ENCODE data around the gene NSMCE1. TPM values are rescaled to one million over a fixed set of nuclear protein-coding genes. Genes with fewer than 3 reads are reported as not detected.
A peak's percentile ranks its signal among the peaks of the same experiment; 100 is the strongest.
"Not testable (repeated sequence)": the region's sequence is repeated elsewhere in the genome, so short reads cannot be mapped to it uniquely, and the experiment has no call there.

NSMCE1 gene
- total RNA-seq, 1 experiment from 2014 or later: 16.1 TPM

DNA sequence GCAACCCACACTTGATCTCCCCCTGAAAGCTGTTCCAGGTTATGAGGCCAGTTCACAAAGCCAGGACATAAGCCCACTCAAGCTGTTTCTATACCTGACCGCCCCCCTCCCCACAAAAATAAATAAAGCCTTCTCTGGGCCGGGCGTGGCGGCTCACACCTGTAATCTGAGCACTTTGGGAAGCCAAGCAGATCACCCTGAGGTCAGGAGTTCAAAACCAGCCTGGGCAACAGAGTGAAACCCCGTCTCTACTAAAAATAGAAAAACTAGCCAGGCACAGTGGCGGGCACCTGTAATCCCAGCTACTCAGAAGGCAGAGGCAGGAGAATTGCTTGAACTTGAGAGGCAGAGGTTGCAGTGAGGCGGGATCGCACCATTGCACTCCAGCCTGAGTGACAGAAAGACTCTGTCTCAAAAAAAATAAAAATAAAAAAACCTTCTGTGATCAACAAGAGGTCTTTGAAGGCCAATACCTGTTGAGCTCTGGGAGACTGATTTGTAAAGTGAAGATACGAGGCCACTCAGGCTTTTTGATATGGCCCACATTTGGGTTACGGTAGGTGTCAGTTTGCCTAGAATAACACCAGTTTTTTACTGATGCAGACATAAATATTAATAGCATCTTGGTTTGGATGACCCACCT is 63.0 kb downstream of the NSMCE1 start:
- in situ Hi-C loops (cut with HindIII; ENCODE audit: low sequenced_read_pairs): no loop called here
- no peak for DNase-seq (ENCODE audit: low spot score)

DNA sequence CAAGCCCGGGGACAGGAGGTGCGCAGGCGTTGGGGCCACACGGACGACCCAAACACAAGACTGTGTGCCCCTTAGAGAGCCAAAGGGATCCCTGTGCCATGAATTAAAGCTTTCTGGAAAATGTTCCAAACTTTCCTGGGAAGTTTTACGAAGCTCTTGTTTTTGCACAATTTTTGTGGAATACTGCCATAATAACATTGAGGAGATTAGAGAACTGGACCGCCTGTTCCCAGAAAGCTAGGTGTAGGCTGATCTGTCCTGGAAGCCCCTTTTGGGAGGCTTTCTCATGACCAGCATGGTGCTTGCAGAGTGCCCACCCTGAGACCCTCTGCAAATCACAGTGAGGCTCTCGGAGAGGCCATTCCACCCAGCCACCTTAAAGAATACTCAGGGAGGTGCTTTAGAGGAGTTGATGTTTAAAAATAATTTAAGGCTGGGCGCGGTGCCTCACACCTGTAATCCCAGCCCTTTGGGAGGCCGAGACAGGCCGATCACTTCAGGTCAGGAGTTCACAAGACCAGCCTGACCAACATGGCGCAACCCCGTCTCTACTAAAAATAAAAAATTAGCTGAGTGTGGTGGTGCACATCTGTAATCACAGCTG is 64.2 kb downstream of the NSMCE1 start:
- in situ Hi-C loops (cut with HindIII; ENCODE audit: low sequenced_read_pairs): no loop called here
- no peak for DNase-seq (ENCODE audit: low spot score)

DNA sequence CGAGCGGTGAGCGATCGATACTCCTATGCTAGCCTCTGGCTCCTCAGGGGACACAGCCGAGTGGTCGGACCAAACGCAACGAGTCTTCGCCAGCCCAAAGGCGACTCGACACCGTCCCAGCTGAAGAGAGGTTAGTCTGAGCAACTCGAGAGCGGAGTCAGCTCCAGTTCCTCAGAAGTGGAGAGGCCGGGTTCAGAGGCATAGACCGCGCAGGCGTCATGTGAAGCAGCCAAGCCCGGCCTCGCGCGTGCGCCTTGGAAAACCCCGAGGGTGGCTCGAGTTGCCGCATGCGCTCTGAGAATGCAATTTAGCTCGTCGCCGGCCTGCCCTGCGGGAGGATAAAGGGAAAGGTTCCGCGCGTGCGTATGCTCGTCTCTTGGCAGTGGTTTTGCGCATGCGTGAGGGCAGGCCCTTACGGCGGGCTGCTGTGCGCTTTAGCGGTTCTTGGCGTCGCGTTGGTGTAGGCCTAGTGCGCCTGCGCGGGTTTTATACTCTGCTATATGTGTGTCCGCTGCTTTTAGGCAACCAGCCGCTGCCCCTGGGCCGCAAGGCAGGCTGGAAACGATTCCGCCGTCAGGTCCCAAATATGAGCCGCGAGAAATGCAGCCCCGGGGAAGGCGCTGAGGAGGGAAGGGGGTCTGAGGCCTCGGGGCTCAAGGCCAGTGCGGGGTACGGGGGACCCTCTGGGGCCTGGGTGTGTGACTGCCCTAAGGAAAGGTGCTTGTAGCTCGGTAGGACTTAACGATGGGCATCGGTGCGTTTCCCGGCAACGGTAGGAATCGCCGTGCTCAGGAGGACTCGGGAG is 64.9 kb downstream of the NSMCE1 start, which contains the start of gene KDM8:
TSS of gene KDM8 (plus strand) at position 20 of the 805 bp plus-strand sequence. CDS start 6,598 bp downstream, outside the sequence.
- in situ Hi-C loops (cut with HindIII; ENCODE audit: low sequenced_read_pairs): no loop called here
- DNase-seq (ENCODE audit: low spot score): peak; percentile 98

DNA sequence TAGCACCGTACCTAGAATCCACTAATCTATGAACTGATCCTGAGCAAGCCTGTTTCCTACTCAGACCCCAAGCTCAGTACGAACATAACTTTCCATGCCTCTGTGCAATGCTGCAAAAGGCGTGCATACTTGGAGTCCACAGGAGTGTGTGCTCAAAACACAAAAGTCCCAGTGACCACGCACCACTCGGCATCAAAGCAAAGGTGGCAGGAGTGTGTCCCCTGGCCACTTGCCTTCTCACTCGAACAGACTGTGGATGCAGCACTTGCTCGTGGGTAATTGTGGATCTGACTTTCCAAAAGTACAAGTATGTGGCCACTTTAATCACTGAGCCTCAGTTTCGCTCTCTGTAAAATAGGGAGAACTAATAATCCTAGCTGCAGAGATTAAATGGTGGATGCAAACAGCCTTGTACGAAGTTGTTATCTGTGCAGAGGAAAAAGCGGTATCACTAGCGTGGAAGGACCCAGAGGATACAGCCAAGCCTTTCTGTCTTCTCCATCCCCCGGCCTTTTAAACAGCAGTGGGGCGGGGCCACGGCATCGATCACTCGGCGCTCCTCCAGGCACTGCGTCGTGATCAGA is 65.6 kb downstream of the NSMCE1 start:
- DNase-seq (ENCODE audit: low spot score): peak; percentile 94
- in situ Hi-C loops (cut with HindIII; ENCODE audit: low sequenced_read_pairs): no loop called here

DNA sequence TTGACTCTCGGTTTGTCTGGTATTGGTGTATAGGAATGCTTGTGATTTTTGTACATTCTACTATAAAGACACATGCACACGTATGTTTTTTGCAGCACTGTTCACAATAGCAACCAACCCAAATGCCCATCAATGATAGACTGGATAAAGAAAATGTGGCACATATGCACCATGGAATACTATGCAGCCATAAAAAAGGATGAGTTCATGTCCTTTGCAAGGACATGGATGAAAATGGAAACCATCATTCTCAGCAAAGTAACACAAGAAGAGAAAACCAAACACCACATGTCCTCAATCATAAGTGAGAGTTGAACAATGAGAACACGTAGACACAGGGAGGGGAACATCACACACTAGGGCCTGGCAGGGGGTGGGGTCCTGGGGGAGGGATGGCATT is 67.7 kb downstream of the NSMCE1 start:
- DNase-seq (ENCODE audit: low spot score); in situ Hi-C loops (cut with HindIII; ENCODE audit: low sequenced_read_pairs): not testable (repeated sequence)

DNA sequence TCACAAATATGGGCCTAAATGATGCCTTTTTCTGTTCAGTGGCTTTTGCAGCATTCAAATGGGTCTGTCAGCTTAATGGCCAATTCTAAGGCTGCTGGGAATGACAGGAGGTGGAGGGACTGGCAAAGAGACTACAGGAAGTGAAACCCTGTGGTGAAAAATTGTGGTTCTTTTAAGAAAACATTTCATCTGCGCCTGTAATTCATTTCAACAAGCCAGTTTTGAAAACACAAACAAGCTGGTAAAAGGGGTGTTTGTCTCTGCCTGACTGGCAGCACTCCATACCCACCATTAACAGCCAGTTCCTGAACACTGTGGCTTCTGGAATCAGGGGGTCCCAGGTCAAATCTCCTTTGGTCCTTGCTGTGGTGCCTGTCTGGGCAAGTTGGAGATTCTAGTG is 68.8 kb downstream of the NSMCE1 start:
- no peak for DNase-seq (ENCODE audit: low spot score)
- in situ Hi-C loops (cut with HindIII; ENCODE audit: low sequenced_read_pairs): no loop called here

DNA sequence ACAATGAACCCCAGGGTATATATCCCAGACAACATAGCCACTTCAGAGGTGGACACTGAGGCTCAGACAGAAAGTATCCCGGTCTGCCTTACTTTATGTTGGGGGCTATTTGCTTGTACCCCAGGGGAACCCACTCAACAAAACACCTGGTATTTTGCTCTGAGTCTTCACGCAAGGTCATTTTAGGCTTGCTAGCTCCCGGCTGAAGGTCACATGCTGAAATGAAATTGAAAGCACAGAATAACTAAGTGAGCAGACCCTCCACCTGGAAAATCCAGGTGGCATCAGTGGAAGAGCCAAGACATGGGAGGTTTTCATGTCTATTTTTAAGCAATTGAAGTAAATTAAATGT is 69.4 kb downstream of the NSMCE1 start:
- in situ Hi-C loops (cut with HindIII; ENCODE audit: low sequenced_read_pairs): no loop called here
- no peak for DNase-seq (ENCODE audit: low spot score)

DNA sequence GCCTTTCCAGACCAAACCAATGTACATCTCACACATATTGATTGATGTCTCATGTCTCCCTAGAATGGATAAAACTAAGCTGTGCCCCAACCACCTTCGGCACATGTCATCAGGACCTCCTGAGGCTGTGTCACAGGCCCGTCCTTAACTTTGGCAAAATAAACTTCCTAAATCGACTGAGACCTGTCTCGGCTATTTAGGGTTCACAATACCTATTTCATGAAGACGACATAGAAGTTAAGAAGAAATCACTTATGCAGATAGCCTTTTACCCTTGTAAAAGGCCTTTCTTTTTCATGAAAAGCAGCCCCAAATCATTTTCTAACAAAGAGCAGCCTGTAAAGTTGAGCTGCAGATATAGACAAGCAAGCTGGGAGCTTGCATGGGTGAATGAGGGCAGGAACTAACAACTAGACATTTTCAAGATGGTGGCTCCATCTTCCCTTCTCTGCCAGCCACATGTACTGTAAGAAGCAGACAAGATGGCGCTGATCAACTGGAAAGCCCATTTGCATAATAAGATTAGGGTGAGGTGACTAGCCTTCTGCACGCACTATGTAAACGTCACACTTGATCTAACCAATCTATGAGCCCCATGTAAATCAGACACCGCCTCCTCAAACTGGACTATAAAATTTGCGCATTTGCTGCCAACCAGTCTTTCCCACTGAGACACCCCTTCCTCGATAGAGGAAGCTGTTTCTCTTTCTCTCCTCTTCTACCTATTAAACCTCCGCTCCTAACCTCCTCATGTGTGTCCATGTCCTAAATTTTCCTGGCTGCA is 69.9 kb downstream of the NSMCE1 start:
- no peak for DNase-seq (ENCODE audit: low spot score)
- in situ Hi-C loops (cut with HindIII; ENCODE audit: low sequenced_read_pairs): no loop called here

DNA sequence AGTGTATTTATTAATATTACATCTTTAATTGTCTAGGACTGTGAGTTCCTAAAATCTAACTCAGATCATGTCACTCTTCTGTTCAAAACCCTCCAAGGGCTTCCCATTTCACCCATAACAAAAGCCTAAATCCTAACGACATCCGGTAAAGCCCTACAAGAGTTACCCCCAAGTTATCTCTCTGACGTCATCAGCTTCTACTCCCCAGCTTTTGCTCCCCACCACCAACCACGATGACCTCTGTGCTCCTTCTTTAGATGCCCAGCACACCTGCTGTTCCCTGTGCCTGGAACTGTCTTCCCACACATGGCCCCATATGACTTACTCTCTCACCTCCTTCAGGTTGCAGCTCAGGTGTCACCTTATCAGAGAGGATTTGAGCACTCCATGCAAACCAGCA is 71.6 kb downstream of the NSMCE1 start:
- in situ Hi-C loops (cut with HindIII; ENCODE audit: low sequenced_read_pairs): no loop called here
- DNase-seq (ENCODE audit: low spot score): no peak

DNA sequence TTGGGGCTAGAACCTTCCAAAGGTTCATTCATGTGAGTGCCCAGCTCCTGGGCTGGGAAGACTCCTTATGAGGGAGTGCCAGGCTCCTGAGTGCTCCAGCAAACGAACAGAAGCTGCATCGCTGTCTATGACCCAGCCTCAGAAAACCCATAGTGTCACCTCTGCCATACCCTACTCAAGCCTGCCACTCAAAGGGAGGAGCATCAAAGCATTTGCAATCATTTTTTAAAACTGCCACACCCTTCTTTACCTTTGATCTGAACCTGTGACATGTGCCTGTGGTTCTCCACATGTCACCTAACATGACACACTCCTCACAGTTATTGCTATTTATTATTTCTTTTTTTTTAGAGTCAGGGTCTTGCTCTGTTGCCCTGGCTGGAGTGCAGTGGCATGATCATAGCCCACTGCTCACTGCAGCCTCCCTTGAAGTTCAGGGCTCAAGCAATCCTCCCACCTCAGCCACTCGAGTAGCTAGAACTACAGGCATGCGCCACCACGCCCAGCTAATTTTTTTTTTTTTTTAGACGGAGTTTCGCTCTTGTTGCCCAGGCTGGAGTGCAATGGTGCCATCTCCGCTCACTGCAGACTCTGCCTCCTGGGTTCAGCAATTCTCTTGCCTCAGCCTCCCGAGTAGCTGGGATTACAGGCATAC is 72.5 kb downstream of the NSMCE1 start:
- no peak for DNase-seq (ENCODE audit: low spot score)
- in situ Hi-C loops (cut with HindIII; ENCODE audit: low sequenced_read_pairs): no loop called here

DNA sequence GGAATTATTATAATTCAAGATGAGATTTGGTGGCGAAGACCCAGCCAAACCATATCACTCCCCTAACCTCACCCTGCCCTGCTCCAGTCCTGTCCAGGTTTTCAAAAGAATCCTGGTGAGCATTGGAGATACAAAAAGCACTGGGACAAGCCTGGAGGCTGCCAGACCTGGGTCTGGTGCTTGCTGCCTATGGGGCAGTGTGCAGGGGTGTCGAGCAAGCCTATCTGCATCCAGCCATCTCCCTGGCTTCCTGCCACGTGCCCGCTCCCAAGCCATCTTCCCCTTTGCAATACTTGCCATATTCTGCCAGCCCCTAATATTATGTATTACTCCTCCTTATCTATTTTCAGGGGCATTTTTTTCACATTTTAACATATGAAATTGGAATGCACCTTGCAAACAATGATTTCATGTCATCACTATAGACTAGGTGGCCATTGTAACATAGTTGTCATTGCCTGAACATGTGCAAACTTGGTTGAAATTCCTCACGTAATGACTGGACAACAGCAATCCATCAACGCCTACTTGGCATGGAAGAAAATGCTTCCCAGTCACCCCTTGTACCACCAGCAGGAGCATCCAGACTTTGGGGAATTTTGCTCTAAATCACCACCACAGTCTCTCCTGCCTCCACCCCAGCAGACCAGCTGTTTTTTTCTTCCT is 73.4 kb downstream of the NSMCE1 start:
- in situ Hi-C loops (cut with HindIII; ENCODE audit: low sequenced_read_pairs): no loop called here
- no peak for DNase-seq (ENCODE audit: low spot score)

DNA sequence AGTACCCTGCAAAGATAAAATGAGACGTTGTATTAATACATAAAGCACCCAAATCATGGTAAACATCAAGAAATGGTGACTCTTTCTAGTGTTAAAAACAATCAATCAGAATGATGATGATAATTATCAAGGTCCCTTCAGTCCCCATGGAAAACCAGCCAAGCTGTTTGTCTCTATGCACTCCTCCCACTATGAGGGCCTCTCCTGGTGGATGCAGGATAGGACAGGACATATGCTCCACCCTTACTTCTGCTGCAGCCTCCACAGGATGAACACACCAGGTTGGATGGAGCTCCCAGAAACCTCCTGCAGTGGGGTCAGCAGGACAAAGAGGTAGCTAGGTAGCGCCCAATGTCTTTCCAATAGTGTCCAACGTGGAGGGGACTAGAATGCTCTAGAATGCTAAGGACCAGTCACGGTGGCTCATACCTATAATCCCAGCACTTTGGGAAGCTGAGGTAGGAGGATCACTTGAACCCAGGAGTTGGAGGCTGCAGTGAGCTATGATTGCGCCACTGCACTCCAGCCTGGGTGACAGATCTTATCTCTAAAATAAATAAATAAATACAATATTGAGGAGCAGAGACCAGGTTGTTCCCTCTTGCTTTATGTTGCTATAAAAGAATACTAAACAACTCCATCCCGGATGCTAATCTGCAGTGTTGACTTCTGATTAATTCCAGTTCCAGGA is 75.1 kb downstream of the NSMCE1 start:
- DNase-seq (ENCODE audit: low spot score): no peak
- in situ Hi-C loops (cut with HindIII; ENCODE audit: low sequenced_read_pairs): no loop called here

DNA sequence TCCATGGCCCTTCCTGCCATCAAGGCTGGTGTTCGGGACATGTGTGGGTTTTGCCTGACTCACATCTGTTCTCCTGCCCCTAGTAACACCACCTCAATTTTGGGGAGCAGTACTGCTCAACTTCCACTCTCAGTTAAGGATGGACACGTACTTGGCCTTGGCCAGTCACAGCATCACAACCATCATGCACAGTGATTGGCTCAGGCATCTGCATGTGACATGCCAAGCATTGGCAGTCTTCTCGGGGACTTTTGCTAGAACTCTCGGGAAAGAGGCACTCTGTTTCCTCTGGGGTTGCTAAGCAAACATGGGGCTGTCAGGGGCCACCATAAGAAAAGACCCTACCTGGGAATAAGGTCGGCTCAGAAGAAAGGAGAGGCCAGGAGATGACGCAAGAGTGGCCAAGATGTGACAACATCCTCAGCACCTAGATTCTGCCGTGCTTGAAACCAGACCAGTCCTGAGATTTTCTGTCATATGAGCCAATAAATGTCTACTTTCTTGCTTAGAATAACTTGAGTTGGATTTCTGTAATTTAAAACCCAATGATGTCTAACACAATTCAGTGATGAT is 77.1 kb downstream of the NSMCE1 start:
- no peak for DNase-seq (ENCODE audit: low spot score)
- in situ Hi-C loops (cut with HindIII; ENCODE audit: low sequenced_read_pairs): no loop called here

DNA sequence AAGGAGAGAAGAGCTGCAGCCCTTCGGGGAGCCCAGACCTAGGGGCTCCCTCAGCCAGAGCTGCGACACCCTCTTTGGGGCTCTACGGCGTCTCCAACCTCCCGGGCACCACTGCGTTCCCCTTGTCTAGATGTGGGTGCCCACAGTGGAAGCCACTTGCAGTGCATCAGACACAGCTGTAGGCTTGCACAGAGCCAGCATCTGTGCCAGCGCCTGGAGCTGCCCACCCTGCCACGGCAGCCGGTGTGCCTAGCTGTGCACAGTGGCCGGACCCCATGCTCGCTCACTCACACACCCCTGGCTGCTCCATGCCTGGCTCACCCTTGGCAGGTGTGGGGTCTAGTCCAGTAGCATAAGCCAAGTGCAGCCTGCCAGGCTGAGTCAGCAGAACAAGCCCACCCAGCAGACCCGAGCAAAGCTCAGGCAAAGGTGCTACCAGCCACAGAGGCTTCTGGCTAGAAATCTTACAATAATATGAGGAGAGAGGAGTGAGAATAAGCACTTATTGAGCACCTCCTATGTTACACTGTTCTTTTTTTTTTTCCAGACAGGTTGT is 78.2 kb downstream of the NSMCE1 start:
- no peak for DNase-seq (ENCODE audit: low spot score)
- in situ Hi-C loops (cut with HindIII; ENCODE audit: low sequenced_read_pairs): no loop called here

DNA sequence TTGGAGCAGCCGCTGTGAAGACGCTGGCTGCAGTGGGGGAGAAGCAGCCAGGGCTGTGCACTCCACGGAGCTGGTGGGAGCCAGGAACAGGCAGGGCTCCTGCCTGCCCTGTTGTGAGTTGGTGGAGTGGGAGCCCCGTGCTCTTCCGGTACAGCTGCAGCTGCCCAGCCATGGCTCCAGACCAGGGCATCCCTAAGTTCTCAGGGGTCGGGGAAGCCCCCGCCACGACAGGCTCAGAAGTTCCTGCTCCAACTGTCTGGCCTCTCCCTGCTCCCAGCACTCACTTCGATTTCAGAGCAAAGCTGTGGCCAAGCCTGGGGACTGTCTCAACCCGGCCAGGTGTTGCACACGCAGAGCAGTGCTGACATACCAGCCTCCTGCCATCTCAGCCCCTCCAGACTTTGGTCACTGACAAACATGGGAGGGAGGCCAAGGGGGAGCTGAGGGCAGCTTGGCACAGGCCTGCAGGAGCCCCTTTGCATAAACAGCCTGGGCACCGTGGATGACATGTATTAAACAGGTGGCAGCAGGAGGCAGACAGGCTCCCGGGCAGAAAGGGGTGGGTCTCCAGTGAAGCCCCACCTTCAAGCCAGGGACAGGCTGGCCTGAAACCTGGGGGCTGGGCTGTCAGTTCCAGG is 79.1 kb downstream of the NSMCE1 start:
- no peak for DNase-seq (ENCODE audit: low spot score)
- in situ Hi-C loops (cut with HindIII; ENCODE audit: low sequenced_read_pairs): no loop called here

DNA sequence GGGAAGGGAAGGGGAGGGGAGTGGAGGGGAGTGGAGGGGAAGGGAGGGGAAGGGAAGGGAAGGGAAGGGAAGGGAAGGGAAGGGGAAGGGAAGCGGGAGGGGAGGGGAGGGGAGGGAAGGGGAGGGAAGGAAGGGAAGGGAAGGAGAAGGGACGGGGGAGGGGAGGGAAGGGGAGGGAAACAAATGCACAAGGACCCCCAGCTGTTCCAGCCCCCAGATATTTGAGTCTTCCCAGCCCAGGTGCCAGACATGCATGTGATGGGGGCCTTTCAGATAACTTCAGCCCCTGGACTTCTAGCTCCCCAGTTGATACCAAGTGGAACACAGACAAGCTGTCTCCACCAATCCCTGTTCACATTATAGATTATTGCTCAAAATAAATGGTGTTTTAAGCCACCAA is 79.9 kb downstream of the NSMCE1 start:
- in situ Hi-C loops (cut with HindIII; ENCODE audit: low sequenced_read_pairs): no loop called here
- DNase-seq (ENCODE audit: low spot score): no peak

DNA sequence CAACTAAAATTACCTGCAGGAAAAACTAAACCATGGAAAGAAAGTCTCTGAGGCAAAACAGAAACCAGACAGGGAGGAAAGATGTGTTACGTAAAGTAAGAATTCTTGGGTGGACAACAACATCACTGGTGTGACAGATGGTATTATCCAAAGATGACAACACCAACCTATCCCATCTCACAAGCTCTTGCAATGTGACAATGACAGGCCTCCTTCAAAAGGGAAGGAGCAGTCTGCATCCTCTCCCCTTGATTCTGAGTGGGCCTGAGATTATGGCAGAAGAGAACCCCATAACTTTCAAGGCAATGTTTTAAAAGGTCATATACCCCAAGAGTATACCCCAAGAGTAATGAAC is 82.8 kb downstream of the NSMCE1 start:
- in situ Hi-C loops (cut with HindIII; ENCODE audit: low sequenced_read_pairs): no loop called here
- DNase-seq (ENCODE audit: low spot score): no peak

Measured in G401 (cell line).